Measurements from ENCODE around the gene FOCAD. TPM values are rescaled to one million over a fixed set of nuclear protein-coding genes. Genes with fewer than 3 reads are reported as not detected.
A peak's percentile ranks its signal among the peaks of the same experiment; 100 is the strongest.

FOCAD gene
- total RNA-seq, 1 experiment from 2014 or later, result 23.8 TPM

DNA sequence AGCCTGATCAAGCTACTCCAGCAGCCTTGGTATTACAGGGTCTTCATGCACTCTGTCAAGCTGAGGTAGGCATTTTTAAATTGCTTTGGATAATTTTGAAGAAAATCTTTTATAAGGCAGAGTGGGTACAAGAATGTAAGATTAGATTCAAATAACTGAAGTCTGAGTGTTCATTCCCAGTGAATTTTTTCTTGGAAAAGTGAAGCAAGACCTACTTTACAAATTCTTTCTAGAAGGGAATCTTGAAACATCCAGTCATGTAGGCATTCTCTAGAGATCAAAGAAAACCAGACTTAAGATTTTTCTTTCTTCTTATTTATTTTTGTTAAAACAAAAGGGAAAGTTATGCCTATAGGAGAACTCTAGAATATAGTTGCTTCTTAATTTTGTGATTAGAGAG is 139.0 kb downstream of the FOCAD start:
- no peaks in the 10 kb centered on the region for H3K9me3 Mint-ChIP-seq (ENCODE audit: low read depth, unreplicated experiment)
- H3K4me3 Mint-ChIP-seq (ENCODE audit: low read depth, unreplicated experiment), result no peak overlapping the region
- intact Hi-C loops (cut with micrococcal nuclease; ENCODE audit: unreplicated experiment), result no loop called here
- CTCF ChIA-PET, result no interaction called here
- no peaks in the 10 kb centered on the region for H3K27me3 Mint-ChIP-seq (ENCODE audit: unreplicated experiment)
- H3K36me3 Mint-ChIP-seq (ENCODE audit: insufficient read depth, unreplicated experiment), result no peaks in the 10 kb centered on the region
- H3K4me1 Mint-ChIP-seq (ENCODE audit: low read depth, unreplicated experiment), result no peaks in the 10 kb centered on the region
- no TSS peak for BruUV-seq (replicated peaks)
- DNase-seq, result no peak
- H3K27ac Mint-ChIP-seq (ENCODE audit: unreplicated experiment), result no peak overlapping the region
- TF ChIP-seq CTCF (IDR thresholded peaks at IDR 0.05; ENCODE audit: unreplicated experiment), result no peak

GRCh38 chr9:20831028-20831427 is 147.0 kb downstream of the FOCAD start:
- no peak for DNase-seq
- intact Hi-C loops (cut with micrococcal nuclease; ENCODE audit: unreplicated experiment), result loop anchor here (10.0 kb wide), 1 partner anchor 206 kb away; the partner anchor contains the start of gene MLLT3
- H3K36me3 Mint-ChIP-seq (ENCODE audit: insufficient read depth, unreplicated experiment), result peaks cover 5% of the 10 kb centered on the region
- BruUV-seq (replicated peaks), result no TSS peak
- H3K9me3 Mint-ChIP-seq (ENCODE audit: low read depth, unreplicated experiment), result no peaks in the 10 kb centered on the region
- no peak overlapping the region for H3K27ac Mint-ChIP-seq (ENCODE audit: unreplicated experiment)
- no peak for TF ChIP-seq CTCF (IDR thresholded peaks at IDR 0.05; ENCODE audit: unreplicated experiment)
- H3K4me1 Mint-ChIP-seq (ENCODE audit: low read depth, unreplicated experiment), result peaks cover 11% of the 10 kb centered on the region
- no peak overlapping the region for H3K4me3 Mint-ChIP-seq (ENCODE audit: low read depth, unreplicated experiment)
- CTCF ChIA-PET, result no interaction called here
- no peaks in the 10 kb centered on the region for H3K27me3 Mint-ChIP-seq (ENCODE audit: unreplicated experiment)

GRCh38 chr9:20832775-20833174 is 148.7 kb downstream of the FOCAD start:
- CTCF ChIA-PET, result no interaction called here
- H3K4me1 Mint-ChIP-seq (ENCODE audit: low read depth, unreplicated experiment), result peaks cover 13% of the 10 kb centered on the region

DNA sequence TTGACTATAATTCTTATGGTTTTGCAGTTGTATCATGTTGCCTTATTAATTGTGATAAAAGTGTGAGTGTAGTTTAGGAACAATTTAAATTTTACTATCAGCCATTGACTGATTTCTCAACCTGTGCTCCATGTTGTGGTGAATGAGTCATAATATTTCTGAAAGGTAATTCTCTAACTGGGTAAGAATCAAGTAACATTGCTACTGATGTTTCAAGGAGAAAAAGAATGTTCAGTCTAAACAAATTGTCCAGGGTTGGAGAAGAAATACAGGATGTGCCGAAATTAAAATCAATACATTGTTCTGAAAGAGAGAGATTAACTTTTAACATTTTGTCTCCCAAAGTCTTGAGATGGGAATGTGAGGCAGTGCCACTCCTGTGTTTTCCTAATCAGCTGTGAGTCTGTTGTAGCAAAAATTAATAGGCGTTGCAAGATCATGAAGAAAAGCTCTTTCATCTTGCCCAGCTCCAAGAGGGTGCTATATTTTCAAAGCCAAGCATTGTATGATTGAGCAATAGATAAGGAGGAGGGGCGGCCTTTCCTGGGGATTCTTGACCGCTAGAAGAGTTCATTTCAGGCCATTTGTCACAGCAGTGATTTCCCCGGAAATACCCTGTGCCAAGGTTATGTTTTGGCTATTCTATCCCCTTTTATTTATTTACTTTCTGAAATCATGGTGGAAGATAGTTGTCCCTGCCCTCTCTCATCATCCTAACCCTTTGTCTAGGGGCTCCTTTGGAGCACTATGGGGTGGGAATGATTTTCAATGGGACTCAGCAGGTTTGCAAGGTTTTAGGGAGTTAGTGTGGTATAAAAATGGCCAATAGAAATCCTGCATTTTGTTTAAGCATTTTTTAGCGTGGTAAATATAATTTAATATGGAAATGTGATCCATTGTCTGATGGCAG is 151.6 kb downstream of the FOCAD start:
- intact Hi-C loops (cut with micrococcal nuclease; ENCODE audit: unreplicated experiment), result loop anchor here (10.0 kb wide), 1 partner anchor 211 kb away; the partner anchor contains the start of gene MLLT3
- no peaks in the 10 kb centered on the region for H3K9me3 Mint-ChIP-seq (ENCODE audit: low read depth, unreplicated experiment)
- peak; percentile 41 for DNase-seq
- H3K36me3 Mint-ChIP-seq (ENCODE audit: insufficient read depth, unreplicated experiment), result peaks cover 5% of the 10 kb centered on the region
- no peak for TF ChIP-seq CTCF (IDR thresholded peaks at IDR 0.05; ENCODE audit: unreplicated experiment)
- peak overlapping the region; percentile 69 for H3K27ac Mint-ChIP-seq (ENCODE audit: unreplicated experiment)
- no TSS peak for BruUV-seq (replicated peaks)
- H3K4me3 Mint-ChIP-seq (ENCODE audit: low read depth, unreplicated experiment), result peak overlapping the region; percentile 50
- H3K27me3 Mint-ChIP-seq (ENCODE audit: unreplicated experiment), result no peaks in the 10 kb centered on the region
- CTCF ChIA-PET, result interaction anchor here (0.6 kb wide), 1 partner anchor 33 kb away, joined by 3 read pairs; no protein-coding TSS in a partner anchor
- H3K4me1 Mint-ChIP-seq (ENCODE audit: low read depth, unreplicated experiment), result peaks cover 13% of the 10 kb centered on the region

More at GRCh38 chr9:20832775-20833174, 148.7 kb downstream of the FOCAD start:
- no peak for TF ChIP-seq CTCF (IDR thresholded peaks at IDR 0.05; ENCODE audit: unreplicated experiment)
- DNase-seq, result no peak
- Mint-ChIP-seq H3K27ac (ENCODE audit: unreplicated experiment) (no peak overlapping the region), H3K4me3 (ENCODE audit: low read depth, unreplicated experiment) (no peak overlapping the region), H3K27me3 (ENCODE audit: unreplicated experiment) (no peaks in the 10 kb centered on the region), H3K9me3 (ENCODE audit: low read depth, unreplicated experiment) (no peaks in the 10 kb centered on the region), H3K36me3 (ENCODE audit: insufficient read depth, unreplicated experiment) (peaks cover 5% of the 10 kb centered on the region)
- BruUV-seq (replicated peaks), result no TSS peak
- intact Hi-C loops (cut with micrococcal nuclease; ENCODE audit: unreplicated experiment), result loop anchor here (10.0 kb wide), 1 partner anchor 208 kb away; the partner anchor contains the start of gene MLLT3

All from Calu3 (cell line).